WERI-Rb-1 (cell line): Measurements from ENCODE around the gene PITPNB.

ENCODE experiments used
- DNase-seq: peaks from one replicate; pipeline ENCODE4 v3.0.0-alpha.2; 2020
- H3K27ac ChIP-seq: fragments of 250-450 bp; sonication (Bioruptor Pico); 2 replicates; pipeline ENCODE4 v1.5.1; 2020; ENCODE audit warnings: mild to moderate bottlenecking, moderate library complexity
- H3K27me3 ChIP-seq: fragments of 250-450 bp; sonication (Bioruptor Pico); 2 replicates; pipeline ENCODE4 v1.5.1; 2021; ENCODE audit warnings: mild to moderate bottlenecking, low read depth, moderate library complexity; ENCODE audit not compliant: insufficient read depth, severe bottlenecking
- H3K36me3 ChIP-seq: fragments of 250-450 bp; sonication (Bioruptor Pico); 2 replicates; pipeline ENCODE4 v1.5.1; 2020; ENCODE audit warnings: mild to moderate bottlenecking, moderate library complexity
- H3K4me3 ChIP-seq: 2 replicates; pipeline ENCODE4 v1.5.1; 2011; ENCODE audit warnings: low read depth, mild to moderate bottlenecking, control low read depth, low read length
- H3K9me3 ChIP-seq: fragments of 250-450 bp; sonication (Bioruptor Pico); 2 replicates; pipeline ENCODE4 v1.5.1; 2021; ENCODE audit warnings: mild to moderate bottlenecking, moderate library complexity; ENCODE audit not compliant: severe bottlenecking
- CTCF ChIP-seq: IDR thresholded peaks from 2 replicates; pipeline ENCODE4 v1.5.1; 2011; ENCODE audit warnings: low read depth, mild to moderate bottlenecking, control low read depth, inconsistent platforms, low read length

The PITPNB gene

DNA sequence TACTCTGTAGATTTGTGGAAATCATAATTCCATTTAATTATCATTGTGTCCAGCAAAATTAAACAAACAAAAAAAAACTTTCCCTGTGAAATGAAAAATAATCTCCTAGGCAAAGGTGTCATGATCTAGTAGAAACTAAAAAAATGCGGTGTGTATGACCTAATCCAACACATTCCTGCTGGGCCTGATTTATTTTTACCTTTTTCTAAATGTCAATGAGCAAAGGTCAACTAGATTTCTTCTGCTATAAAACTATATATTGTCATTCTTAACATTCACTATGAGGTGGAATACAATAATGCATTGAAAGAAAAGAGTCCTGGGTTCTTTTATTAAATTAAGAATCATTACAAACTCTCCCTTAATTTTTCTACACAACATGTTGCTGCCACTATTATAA lies 60.4 kb downstream of the PITPNB start:
- Histone ChIP-seq H3K9me3 (no peaks in the 10 kb centered on the region), H3K36me3 (peaks cover 61% of the 10 kb centered on the region), H3K27me3 (no peaks in the 10 kb centered on the region), H3K27ac (no peak overlapping the region), H3K4me3 (no peak overlapping the region)
- TF ChIP-seq CTCF: no peak
- no peak for DNase-seq

- H3K4me3 ChIP-seq: no peak overlapping the region
Measured at GRCh38 chr22:27857443-27857842, 61.6 kb downstream of the PITPNB start.

GRCh38 chr22:27856386-27856785 lies 62.7 kb downstream of the PITPNB start:
- H3K9me3 ChIP-seq: no peaks in the 10 kb centered on the region
- H3K4me3 ChIP-seq: no peak overlapping the region
- TF ChIP-seq CTCF: no peak
- H3K27me3 ChIP-seq: no peaks in the 10 kb centered on the region
- no peak for DNase-seq
- H3K27ac ChIP-seq: no peak overlapping the region
- H3K36me3 ChIP-seq: peaks cover 79% of the 10 kb centered on the region

More at GRCh38 chr22:27857443-27857842, 61.6 kb downstream of the PITPNB start:
- Histone ChIP-seq H3K9me3 (no peaks in the 10 kb centered on the region), H3K27ac (no peak overlapping the region), H3K27me3 (no peaks in the 10 kb centered on the region), H3K36me3 (peaks cover 69% of the 10 kb centered on the region)
- no peak for DNase-seq
- TF ChIP-seq CTCF: no peak

DNA sequence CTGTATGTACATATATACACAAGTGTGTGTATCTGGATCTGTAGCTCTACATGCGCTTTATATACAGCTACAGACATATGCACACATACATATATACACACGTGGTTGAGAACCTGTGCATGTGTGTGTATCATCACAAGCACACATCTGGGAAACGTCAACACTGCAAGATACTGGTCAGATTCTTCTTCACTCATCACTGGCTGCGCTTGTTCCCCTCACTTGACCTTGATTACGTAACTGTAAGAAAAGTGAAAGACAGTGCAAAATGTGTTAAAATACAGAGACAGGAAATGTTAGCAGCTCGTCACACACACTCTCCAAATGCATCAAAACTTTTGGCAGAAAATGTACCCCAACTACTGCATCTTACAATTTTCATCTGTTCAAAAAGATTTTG lies 65.6 kb downstream of the PITPNB start:
- no peak for DNase-seq
- H3K27ac ChIP-seq: no peak overlapping the region
- H3K9me3 ChIP-seq: no peaks in the 10 kb centered on the region
- H3K27me3 ChIP-seq: no peaks in the 10 kb centered on the region
- peaks cover 80% of the 10 kb centered on the region for H3K36me3 ChIP-seq
- H3K4me3 ChIP-seq: no peak overlapping the region
- TF ChIP-seq CTCF: no peak

- no peak for DNase-seq
- H3K4me3 ChIP-seq: no peak overlapping the region
- no peak overlapping the region for H3K27ac ChIP-seq
- H3K27me3 ChIP-seq: no peaks in the 10 kb centered on the region
- TF ChIP-seq CTCF: no peak
- H3K9me3 ChIP-seq: no peaks in the 10 kb centered on the region
- H3K36me3 ChIP-seq: peaks cover 68% of the 10 kb centered on the region
Measured at GRCh38 chr22:27851974-27852746, 66.9 kb downstream of the PITPNB start.
